ENCODE data around the gene HTN1.
"Not testable (repeated sequence)": the region's sequence is repeated elsewhere in the genome, so short reads cannot be mapped to it uniquely, and the experiment has no call there.

Gene HTN1

DNA sequence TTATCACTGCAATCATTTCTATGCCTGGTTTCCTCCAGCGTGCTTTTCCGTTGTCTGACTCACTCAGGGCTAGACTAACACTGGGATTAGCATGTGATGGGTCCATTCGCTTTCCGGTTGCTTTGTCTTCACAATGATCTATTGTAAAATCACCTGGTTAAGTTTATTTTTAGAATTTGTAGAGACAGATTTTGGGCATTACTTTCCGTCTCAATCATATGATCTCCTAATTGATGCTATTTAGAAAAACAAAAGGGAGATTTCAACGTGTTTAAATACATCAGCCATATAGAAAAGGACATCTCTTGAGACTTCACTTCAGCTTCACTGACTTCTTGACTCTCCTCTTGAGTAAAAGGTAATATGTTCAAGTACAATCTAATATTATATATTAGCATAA is at the start of gene HTN1:
Gene HTN1, plus strand, starts transcription at position 301 of the 400 bp plus-strand sequence. CDS start 2,639 bp downstream, outside the sequence.
- not testable (repeated sequence) for DNase-seq

DNA sequence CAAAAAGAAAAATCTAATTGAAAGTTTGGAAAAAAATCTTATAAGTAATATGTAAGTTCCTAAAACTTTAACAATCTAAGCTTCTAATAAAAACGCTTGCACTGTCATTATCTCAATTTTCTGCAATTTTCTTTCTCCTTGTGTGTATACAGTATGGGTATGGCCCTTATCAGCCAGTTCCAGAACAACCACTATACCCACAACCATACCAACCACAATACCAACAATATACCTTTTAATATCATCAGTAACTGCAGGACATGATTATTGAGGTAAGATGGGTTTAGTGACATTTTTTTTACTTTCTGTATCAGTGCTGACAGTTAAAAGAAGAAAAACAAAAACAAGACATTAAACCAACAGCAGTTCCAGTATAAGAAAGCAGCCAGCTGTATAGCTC is 49.5 kb upstream of the HTN1 start:
- DNase-seq: no peak

DNA sequence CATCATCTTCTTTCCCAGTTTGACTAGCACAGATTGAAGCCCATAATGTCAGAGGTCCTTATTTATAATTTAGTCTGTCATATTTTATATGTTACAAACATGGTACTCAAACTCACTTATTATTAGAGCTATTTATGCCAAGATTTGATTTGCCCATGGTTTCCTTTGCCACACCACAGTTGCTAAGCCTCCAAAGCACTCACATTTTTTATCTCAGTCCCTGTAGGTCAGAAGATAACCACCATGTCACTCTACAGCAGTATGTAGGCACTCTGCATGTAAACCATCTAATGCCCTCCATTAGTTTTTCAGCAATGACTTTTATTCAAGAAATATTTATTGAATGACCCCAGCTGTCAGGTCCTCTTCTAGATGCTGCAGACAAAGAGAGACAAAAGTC is 47.7 kb upstream of the HTN1 start:
- no peak for DNase-seq

DNA sequence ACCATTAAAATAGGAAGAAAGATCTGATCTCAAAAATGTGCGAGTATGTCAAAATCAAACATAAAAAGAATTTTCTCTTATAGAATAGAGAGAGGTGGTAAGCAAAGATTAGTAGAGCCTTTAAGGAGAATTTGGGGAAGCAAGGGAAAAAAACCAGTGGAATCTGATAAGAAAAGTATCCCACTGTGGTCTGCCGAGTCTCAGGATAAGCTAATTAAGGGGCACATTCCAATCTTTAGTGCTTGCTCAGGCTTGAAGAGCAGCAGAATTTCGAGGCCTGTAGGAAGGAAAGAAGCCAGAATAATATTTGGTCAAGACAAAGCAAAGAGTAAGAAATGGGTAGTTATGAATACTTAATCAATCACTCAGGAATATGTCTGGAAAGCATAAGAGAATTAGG is 41.5 kb upstream of the HTN1 start:
- DNase-seq: no peak

DNA sequence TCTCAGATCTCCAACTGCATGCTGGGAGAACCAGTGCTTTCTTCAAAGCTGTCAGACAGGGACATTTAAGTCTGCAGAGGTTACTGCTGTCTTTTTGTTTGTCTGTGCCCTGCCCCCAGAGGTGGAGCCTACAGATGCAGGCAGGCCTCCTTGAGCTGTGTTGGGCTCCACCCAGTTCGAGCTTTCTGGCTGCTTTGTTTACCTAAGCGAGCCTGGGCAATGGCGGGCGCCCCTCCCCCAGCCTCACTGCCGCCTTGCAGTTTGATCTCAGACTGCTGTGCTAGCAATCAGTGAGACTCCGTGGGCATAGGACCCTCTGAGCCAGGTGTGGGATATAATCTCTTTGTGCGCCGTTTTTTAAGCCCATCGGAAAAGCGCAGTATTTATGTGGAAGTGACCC is 31.2 kb upstream of the HTN1 start:
- not testable (repeated sequence) for DNase-seq

DNA sequence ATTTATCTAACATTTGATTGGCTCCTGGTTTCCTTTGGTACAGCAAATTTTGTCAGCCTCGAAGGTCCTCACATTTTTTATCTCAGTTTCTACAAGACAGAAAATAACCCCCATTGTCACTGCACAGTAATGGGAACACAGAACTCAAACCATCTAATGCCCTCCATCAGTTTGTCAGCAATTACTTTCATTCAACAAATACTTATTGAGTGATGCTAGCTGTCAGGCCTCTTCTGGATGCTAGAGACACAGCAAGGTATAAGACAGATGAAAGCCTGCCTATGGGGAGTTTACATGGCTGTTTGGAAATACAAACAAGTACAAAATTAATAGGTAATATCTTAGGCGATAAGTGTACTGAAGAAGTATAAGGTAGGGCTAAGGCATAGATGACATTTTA is 27.0 kb upstream of the HTN1 start:
- no peak for DNase-seq

DNA sequence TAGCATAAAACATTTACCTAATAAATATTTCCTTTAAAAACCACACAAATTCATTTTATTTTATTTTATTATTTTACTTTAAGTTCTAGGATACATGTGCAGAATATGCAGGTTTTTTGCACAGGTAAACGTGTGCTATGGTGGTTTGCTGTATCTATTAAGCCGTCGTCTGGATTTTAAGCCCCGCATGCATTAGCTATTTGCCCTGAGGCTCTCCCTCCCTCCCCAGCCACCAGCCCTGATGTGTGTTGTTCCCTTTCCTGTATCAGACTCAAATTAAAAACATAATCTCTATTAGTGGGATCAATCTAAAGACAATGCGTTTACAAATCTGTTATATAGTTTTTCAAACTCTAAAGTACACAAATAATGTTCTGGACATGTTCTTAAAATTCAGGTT is 23.2 kb upstream of the HTN1 start:
- no peak for DNase-seq

DNA sequence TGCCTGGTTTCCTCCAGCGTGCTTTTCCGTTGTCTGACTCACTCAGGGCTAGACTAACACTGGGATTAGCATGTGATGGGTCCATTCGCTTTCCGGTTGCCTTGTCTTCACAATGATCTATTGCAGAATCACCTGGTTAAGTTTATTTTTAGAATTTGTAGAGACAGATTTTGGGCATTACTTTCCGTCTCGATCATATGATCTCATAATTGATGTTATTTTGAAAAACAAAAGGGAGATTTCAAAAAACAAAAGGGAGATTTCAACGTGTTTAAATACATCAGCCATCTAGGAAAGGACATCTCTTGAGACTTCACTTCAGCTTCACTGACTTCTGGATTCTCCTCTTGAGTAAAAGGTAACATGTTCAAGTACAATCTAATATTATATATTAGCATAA is 22.1 kb upstream of the HTN1 start, which contains the start of gene HTN3:
Gene HTN3, plus strand, starts transcription at position 301 of the 400 bp plus-strand sequence. CDS start 2,282 bp downstream, outside the sequence.
- DNase-seq: not testable (repeated sequence)

DNA sequence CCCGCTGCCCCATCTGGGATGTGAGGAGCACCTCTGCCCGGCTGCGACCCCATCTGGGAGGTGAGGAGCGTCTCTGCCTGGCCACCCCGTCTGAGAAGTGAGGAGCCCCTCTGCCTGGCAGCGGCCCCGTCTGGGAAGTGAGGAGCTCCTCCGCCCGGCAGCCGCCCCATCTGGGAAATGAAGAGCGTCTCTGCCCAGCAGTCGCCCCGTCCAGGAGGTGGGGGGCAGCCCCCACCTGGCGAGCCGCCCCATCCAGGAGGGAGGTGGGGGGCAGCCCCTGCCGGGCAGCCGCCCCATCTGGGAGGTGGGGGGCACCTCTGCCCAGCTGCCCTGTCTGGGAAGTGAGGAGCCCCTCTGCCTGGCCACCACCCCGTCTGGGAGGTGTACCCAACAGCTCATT is 12.7 kb upstream of the HTN1 start:
- DNase-seq: not testable (repeated sequence)

DNA sequence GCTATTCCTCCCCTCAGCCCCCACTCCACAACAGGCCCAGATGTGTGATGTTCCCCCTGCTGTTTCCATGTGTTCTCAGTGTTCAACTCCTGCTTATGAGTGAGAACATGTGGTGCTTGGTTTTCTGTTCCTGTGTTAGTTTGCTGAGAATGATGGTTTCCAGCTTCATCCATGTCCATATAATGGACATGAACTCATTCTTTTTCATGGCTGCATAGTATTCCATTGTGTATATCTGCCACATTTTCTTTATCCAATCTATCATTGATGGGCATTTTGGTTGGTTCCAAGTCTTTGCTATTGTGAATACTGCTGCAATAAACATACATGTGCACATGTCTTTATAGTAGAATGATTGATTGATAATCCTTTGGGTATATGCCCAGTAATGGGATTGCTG is 10.3 kb upstream of the HTN1 start:
- DNase-seq: not testable (repeated sequence)

DNA sequence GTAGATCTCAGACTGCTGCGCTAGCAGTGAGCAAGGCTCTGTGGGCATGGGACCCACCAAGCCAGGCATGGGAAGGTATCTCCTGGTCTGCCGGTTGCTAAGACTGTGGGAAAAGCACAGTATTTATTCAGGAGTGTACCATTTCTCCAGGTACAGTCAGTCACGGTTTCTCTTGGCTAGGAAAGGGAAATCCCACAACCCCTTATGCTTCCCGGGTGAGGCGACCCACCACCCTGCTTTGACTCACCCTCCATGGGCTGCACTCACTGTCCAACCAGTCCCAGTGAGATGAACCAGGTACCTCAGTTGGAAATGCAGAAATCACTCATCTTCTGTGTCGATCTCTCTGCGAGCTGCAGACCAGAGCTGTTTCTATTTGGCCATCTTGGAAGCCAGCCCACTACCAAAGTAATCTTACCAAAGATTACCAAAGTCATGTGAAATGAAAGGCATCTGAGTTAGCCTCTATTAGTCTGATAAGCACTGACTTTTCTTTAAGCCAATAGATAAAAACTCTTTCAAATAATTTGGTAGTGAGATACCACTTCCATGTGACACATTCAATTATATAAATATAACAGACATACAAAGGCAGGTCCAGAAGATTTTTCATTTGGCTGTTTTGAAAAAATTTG is 8.5 kb upstream of the HTN1 start:
- DNase-seq: no peak

DNA sequence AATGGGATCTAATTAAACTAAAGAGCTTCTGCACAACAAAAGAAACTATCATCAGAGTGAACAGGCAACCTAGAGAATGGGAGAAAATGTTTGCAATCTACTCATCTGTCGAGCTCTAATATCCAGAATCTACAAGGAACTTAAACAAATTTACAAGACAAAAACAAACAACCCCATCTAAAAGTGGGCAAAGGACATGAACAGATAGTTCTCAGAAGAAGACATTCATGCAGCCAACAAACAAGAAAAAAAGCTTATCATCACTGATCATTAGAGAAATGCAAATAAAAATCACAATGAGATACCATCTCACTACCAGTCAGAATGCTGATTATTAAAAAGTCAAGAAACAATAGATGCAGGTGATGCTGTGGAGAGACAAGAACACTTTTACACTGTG is 6.3 kb downstream of the HTN1 start:
- DNase-seq: not testable (repeated sequence)

DNA sequence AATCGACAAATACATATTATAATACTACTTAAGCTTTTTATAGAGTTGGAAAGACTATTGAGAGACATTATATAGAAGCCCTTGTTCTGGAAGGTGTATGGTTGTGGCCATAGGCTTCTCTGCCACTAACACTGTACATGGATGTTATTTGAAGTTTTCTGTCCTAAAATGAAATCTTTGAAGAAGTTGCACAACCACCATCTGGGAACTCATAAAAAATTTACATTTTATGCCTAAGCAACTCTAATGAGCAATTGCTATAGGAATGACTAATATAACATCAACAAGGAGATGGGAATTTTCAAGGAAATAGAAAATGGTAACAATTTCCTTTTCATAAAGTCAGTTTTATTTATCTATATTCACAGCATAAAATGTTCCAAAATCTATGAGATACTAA is 7.4 kb downstream of the HTN1 start:
- no peak for DNase-seq

DNA sequence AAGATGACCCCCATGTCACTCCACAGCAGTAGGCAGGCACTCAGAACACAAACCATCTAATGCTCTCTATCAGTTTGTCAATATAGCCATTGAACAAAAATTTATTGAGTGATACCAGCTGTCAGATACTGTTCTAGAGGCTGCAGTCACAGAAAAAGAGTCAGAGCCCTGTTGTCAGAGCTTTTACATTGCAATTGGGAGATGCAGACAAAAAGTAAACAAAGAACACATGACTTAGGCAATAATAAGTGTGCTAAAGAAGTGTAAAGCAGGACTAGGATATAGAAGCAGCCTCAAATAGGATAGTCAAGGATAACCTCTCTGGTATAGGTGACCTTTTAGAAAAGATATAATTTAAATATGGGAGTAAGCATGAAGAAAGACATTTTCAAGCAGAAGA is 8.9 kb downstream of the HTN1 start:
- DNase-seq: no peak

DNA sequence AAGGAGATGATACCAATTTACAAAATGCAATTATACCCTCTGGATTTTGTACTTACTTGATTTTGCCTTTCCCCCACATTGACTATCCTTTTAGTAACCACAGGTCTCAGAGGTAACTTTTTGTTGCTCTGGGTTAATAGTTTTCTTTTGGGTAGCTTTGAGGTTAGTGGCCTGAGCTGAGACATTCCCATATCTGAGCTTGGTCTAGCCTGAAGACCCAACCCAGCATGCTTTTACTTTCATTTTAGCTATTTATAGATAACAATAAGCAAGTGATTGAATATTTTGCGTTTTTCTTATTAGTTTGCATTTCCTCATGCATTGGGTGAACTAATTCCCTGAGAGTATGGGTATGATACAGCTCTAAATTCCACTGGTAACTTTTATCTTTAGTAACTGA is 11.8 kb downstream of the HTN1 start:
- no peak for DNase-seq

DNA sequence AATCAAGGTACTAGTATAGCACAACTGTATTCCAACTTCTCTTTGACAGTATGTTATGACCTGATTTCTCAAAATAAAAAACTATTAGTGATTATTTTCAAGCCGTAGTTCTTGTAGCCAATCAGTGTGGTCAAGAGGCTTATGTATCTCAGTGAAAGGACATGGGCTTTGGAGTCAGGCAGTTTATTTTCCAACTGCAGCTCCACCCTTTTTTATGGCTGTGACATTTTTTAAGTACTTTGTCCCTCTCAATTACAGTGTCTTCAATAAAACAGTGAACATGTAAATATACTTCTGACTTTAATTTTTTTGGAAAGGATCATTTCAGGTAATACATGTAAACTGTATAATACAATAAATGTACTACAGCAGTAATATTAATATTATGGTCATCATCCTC is 30.0 kb downstream of the HTN1 start:
- no peak for DNase-seq

DNA sequence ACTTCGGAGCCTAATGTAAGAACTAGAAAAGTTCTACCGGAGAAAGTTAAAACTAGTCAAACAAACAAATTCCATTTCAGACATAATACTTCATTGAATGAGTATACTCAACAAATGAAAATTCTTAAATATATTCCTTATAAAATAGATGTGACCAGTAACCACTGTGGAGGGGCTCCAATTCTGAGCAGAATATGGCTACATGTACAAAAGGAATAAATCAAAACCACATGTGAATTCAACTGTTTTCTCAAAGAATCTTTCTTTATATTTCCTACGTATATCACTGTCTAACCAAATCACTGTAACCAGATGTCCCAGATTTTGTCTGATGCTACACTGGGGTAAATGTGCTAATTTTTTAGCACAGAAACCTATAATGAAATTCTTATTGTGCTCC is 49.0 kb downstream of the HTN1 start:
- DNase-seq: no peak

All from fibroblast of upper back skin (primary cell).